Stimulated activated CD4-positive, alpha-beta T cell treated with anti-CD3 and anti-CD28 coated beads, Interleukin-15, amount 100 ng/mL, for 1 hour (primary cell): ENCODE measurements around the gene SLC39A11.

Experiments
- DNase-seq, 2 donors: peaks; one replicate each; pipeline ENCODE4 v3.0.0-alpha.2; 2020; ENCODE audit warnings: low read depth in 1 of 2, low spot score in 1 of 2

The SLC39A11 gene

GRCh38 chr17:72604518-72604917 lies 488.0 kb downstream of the SLC39A11 start:
- DNase-seq, result no peak

DNA sequence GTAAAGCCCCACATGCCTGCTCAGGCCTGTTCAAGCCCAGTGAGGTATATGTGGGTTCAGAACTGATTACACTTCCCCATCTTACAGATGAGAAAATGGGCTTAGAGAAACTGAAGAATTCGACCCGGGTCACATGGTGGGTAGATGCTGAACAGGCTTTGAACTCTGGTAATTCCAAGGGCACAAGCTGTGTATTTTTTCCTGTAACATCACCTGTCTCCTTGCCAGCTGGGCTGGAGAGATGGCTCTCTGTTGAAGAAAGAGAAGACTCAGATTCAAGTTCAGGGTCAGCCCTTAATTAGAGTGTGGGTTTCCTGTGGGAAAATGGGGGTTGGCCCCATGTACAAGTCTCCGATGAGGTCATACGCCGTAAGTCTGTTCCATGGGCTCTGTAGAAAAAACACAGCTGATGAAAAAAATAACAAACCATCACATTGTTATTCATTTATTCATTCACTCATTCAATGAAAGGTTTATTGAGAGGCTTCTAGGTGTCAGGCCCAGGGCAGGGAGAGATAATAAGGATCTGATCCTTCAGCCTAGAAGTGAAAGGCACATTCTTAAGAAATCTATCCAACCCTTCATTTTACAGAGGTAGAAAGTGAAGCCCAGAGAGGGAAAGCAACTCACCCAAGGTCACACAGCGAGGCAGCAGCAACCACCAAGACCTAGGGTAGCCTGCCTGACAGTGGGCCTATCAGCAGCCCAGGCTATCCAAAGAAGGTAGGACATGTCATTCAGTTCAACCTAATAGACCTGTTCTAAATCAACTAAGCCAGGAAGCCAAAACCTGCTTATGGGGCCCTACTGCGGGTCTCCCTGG lies 488.9 kb downstream of the SLC39A11 start:
- DNase-seq, result no peak

- DNase-seq, result no peak
Observed at GRCh38 chr17:72602517-72603419, 489.7 kb downstream of the SLC39A11 start.

- DNase-seq, result no peak
Observed at GRCh38 chr17:72600934-72601333, 491.6 kb downstream of the SLC39A11 start.

DNA sequence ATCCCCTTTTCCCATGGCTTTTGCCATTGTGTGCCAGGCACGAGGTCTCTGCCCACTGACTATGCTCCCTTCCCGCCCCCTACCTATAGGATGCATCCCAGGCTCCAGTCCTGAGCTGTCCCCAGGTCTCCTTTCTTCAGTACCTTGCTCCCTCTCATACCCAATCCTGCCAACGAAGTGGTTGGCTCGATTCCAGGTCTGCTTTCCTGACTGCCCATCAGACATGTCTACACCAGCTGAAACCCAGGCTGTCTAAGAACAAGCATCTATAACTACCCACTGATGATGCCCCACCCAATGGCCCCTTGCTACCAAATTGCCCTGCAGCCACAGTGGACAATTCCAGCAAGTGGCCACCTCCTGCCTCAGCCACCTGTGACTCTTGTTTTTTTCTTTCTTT lies 492.6 kb downstream of the SLC39A11 start:
- DNase-seq, result no peak

DNA sequence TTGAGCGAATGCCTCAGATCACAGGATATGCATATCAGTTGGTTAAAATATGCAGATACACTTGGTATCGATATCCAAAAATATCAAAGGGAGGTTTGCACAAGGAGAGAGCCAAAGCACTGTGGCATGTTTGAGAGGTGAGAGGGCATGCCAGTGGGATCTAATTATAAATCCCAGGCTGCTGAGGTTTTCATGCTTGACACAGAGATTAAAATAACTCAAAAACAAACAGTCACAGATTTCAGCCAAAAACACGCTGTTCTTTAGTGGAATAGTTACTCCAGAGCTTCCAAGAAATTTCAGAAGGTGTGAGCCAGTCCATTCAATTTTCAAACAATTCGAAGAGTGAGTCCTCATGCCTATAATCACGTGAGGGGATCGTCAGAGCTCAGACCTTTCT lies 493.8 kb downstream of the SLC39A11 start:
- no peak for DNase-seq

- no peak for DNase-seq
Observed at GRCh38 chr17:72597354-72598087, 495.0 kb downstream of the SLC39A11 start.
